ENCODE results near the gene COG5.

Gene COG5

DNA sequence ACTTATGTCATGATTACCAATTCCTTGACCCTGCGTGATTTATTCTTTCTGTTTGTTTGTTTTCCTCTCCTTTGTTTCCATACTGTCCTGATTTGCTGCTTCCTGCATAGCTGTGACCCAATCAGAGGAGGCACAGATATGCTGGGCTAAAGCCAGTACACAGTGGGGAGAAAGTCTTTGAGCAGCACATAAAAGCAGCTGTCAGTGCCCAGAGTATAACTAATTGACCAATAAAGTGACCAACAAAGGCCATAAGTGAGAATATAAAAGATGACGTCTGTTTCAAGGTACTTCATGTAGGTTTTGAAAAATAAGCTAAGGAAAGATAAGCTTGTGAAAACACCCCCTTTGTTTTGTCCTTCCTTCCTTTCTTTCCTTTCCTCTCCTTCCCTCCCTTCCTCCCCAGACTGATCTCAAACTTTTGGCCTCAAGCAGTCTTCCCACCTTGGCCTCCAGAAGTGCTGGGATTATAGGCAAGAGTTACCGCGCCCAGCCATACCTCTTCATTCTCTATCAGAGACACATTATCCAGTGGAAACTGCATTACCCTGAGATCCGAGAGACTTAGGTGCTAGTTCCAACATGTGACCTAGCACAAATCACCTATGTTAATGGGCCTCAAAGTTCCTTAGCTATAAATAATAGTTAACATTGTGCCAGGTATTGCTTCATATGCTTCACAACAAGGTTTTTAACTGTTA lies 33.3 kb upstream of the COG5 start:
- TF ChIP-seq, protein P1, sequence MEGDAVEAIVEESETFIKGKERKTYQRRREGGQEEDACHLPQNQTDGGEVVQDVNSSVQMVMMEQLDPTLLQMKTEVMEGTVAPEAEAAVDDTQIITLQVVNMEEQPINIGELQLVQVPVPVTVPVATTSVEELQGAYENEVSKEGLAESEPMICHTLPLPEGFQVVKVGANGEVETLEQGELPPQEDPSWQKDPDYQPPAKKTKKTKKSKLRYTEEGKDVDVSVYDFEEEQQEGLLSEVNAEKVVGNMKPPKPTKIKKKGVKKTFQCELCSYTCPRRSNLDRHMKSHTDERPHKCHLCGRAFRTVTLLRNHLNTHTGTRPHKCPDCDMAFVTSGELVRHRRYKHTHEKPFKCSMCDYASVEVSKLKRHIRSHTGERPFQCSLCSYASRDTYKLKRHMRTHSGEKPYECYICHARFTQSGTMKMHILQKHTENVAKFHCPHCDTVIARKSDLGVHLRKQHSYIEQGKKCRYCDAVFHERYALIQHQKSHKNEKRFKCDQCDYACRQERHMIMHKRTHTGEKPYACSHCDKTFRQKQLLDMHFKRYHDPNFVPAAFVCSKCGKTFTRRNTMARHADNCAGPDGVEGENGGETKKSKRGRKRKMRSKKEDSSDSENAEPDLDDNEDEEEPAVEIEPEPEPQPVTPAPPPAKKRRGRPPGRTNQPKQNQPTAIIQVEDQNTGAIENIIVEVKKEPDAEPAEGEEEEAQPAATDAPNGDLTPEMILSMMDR (IDR thresholded peaks at IDR 0.05; ENCODE audit: low read depth, low read length) = no peak
- H3K27me3 ChIP-seq (ENCODE audit: insufficient read depth, low read depth, severe bottlenecking) = no peaks in the 10 kb centered on the region
- DNase-seq = no peak
- no peak overlapping the region for H3K27ac ChIP-seq
- H3K4me3 ChIP-seq (ENCODE audit: low read depth, low read length) = no peak overlapping the region
- H3K36me3 ChIP-seq = peaks cover 48% of the 10 kb centered on the region
- H3K9me3 ChIP-seq (ENCODE audit: severe bottlenecking) = no peaks in the 10 kb centered on the region

DNA sequence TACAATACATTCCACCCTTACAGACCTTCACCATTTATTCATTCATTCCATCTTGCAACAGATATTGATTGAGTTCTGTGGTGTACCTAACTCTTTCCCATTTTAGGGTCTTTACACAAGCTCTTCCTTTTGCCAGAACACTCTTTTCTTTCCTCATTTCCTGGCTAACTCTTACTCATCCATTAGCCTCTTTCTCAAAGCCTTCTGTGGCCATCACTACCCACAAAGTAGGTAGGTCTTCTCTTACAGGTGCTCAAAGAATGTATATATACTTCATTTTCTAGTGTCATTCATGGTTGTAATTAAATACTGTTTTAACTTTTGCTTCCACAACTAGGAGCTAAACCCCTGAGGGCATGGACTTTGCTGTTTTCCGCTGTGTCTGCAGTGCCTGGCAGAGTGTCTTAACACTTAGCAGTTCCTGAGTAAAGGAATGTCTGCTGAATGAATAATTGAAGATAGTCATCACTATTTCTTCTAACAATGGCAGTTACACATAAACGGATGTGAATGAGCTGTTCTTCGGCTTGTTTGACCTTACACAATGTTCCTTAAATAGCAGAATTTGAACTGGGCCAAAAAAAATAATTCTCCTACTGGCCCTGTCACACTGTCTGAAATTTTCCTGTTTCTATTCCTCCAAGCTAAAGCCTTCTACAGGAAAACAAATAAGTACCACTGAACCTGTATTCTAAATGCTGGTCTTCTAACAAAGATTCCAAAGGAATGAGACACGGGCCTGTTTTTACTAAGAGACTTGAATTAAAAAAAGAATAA lies 31.4 kb upstream of the COG5 start:
- no peaks in the 10 kb centered on the region for H3K9me3 ChIP-seq (ENCODE audit: severe bottlenecking)
- H3K4me3 ChIP-seq (ENCODE audit: low read depth, low read length) = no peak overlapping the region
- H3K27me3 ChIP-seq (ENCODE audit: insufficient read depth, low read depth, severe bottlenecking) = no peaks in the 10 kb centered on the region
- H3K36me3 ChIP-seq = peaks cover 35% of the 10 kb centered on the region
- no peak for DNase-seq
- H3K27ac ChIP-seq = no peak overlapping the region
- TF ChIP-seq, protein P1 (IDR thresholded peaks at IDR 0.05; ENCODE audit: low read depth, low read length) = no peak

DNA sequence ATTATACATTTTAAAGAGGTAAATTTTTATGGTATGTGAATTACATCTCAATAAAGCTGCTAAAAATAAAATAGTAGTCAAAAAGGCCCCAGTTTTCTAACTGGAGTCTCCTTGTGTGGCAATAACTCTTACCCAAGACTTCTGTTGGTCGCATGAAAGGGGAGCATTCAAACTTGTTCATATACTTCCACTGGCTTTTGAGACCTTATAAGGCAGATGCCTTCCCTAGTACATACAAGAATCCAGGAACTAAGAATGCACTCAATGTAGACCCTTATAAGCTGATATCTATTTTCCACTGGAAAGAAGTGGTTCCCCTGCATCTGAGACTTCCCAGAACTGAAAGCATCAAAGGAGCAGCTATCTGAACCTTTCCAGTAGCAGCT lies 29.3 kb upstream of the COG5 start:
- DNase-seq = no peak
- TF ChIP-seq, protein P1 (IDR thresholded peaks at IDR 0.05; ENCODE audit: low read depth, low read length) = no peak
- Histone ChIP-seq H3K27ac (no peak overlapping the region), H3K36me3 (peaks cover 39% of the 10 kb centered on the region), H3K9me3 (ENCODE audit: severe bottlenecking) (no peaks in the 10 kb centered on the region), H3K4me3 (ENCODE audit: low read depth, low read length) (no peak overlapping the region), H3K27me3 (ENCODE audit: insufficient read depth, low read depth, severe bottlenecking) (no peaks in the 10 kb centered on the region)

DNA sequence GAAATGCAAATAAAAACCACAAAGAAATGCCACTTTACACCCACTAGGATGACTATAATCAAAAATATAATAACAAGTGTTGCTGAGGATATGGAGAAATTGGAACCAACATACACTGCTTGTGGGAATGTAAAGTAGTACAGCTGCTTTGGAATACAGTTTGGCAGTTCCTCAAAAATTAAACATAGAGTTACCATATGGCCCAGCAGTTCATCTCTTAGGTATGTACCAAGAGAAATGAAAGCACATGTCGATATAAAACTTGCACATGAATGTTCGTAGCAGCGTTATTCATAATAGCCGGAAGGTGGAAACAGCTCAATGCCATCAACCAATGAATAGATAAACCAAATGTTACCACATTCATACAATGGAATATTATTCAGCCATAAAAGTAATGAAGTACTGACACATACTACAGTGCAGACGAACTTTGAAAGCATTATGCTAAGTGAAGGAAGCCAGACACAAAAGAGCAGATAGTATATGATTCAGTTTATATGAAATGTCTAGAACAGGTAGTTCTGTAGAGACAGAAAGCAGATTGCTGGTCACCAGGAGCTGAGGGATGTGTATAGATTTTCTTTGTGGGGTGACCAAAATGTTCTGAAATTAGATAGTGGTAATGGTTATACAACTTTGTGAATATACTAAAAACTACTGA lies 28.8 kb upstream of the COG5 start:
- H3K27me3 ChIP-seq (ENCODE audit: insufficient read depth, low read depth, severe bottlenecking) = no peaks in the 10 kb centered on the region
- DNase-seq = no peak
- H3K36me3 ChIP-seq = peaks cover 34% of the 10 kb centered on the region
- H3K27ac ChIP-seq = no peak overlapping the region
- TF ChIP-seq, protein P1 (IDR thresholded peaks at IDR 0.05; ENCODE audit: low read depth, low read length) = no peak
- no peak overlapping the region for H3K4me3 ChIP-seq (ENCODE audit: low read depth, low read length)
- H3K9me3 ChIP-seq (ENCODE audit: severe bottlenecking) = no peaks in the 10 kb centered on the region

DNA sequence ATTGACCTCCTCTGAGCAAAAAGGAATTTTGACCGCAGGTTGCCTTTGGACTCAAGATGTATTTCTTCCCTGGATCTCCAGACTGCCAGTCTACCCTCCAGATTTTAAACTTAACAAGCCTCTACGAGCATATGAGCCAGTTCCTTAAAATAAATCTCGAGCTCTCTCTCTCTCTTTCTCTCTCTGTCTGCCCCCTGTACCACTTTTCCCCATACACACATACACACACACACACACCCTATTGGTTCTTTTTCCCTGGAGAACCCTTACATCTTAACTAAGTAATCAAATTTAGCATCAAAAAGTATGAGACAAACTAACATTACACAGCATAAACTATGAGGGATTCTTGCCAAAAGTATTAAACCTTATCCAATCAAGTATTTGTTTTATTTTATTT lies 27.7 kb upstream of the COG5 start:
- DNase-seq = no peak
- TF ChIP-seq, protein P1 (IDR thresholded peaks at IDR 0.05; ENCODE audit: low read depth, low read length) = no peak
- Histone ChIP-seq H3K4me3 (ENCODE audit: low read depth, low read length) (no peak overlapping the region), H3K9me3 (ENCODE audit: severe bottlenecking) (no peaks in the 10 kb centered on the region), H3K27ac (no peak overlapping the region), H3K27me3 (ENCODE audit: insufficient read depth, low read depth, severe bottlenecking) (no peaks in the 10 kb centered on the region), H3K36me3 (peaks cover 36% of the 10 kb centered on the region)

All from WERI-Rb-1 (cell line).